ENCODE measurements around the gene FAM53B.

Gene FAM53B

GRCh38 chr10:124728071-124728829 lies 15.9 kb downstream of the FAM53B start:
- DNase-seq (ENCODE audit: low read depth): no peak

- DNase-seq (ENCODE audit: low read depth): no peak
These were observed 16.7 kb downstream of the FAM53B start for GRCh38 chr10:124727361-124727960.

- DNase-seq (ENCODE audit: low read depth): no peak
These were observed 18.4 kb downstream of the FAM53B start for GRCh38 chr10:124725791-124726190.

GRCh38 chr10:124725171-124725631 lies 19.0 kb downstream of the FAM53B start:
- no peak for DNase-seq (ENCODE audit: low read depth)

- DNase-seq (ENCODE audit: low read depth): no peak
These were observed 19.7 kb downstream of the FAM53B start for GRCh38 chr10:124724279-124725027.

- DNase-seq (ENCODE audit: low read depth): no peak
These were observed 20.4 kb downstream of the FAM53B start for GRCh38 chr10:124723826-124724225.

GRCh38 chr10:124722798-124723783 lies 21.1 kb downstream of the FAM53B start:
- DNase-seq (ENCODE audit: low read depth): no peak

GRCh38 chr10:124721330-124722045 lies 22.7 kb downstream of the FAM53B start:
- DNase-seq (ENCODE audit: low read depth): no peak

- peak; percentile 38 for DNase-seq (ENCODE audit: low read depth)
These were observed 24.8 kb downstream of the FAM53B start for GRCh38 chr10:124719213-124719851.

- DNase-seq (ENCODE audit: low read depth): peak; percentile 63
These were observed 26.1 kb downstream of the FAM53B start for GRCh38 chr10:124717911-124718741.

GRCh38 chr10:124717041-124717757 lies 27.0 kb downstream of the FAM53B start:
- no peak for DNase-seq (ENCODE audit: low read depth)

- no peak for DNase-seq (ENCODE audit: low read depth)
These were observed 27.8 kb downstream of the FAM53B start for GRCh38 chr10:124716369-124716768.

GRCh38 chr10:124715439-124715838 lies 28.7 kb downstream of the FAM53B start:
- DNase-seq (ENCODE audit: low read depth): no peak

- DNase-seq (ENCODE audit: low read depth): no peak
These were observed 30.4 kb downstream of the FAM53B start for GRCh38 chr10:124713679-124714255.

GRCh38 chr10:124712704-124713407 lies 31.3 kb downstream of the FAM53B start:
- DNase-seq (ENCODE audit: low read depth): no peak

- DNase-seq (ENCODE audit: low read depth): no peak
These were observed 33.0 kb downstream of the FAM53B start for GRCh38 chr10:124711145-124711544.

- no peak for DNase-seq (ENCODE audit: low read depth)
These were observed 33.8 kb downstream of the FAM53B start for GRCh38 chr10:124710266-124710881.

All from stimulated activated CD8-positive, alpha-beta memory T cell treated with anti-CD3 and anti-CD28 coated beads, Interleukin-12 subunit alpha, Interleukin-12 subunit beta, amount 100 ng/mL, for 4 hours (primary cell).